RPMI8226 (cell line): ENCODE measurements around the gene SOX6.
"Not testable (repeated sequence)": the region's sequence is repeated elsewhere in the genome, so short reads cannot be mapped to it uniquely, and the experiment has no call there.

Experiments used
- DNase-seq: peaks from one replicate; pipeline ENCODE4 v3.0.0-alpha.2; 2015

The SOX6 gene

GRCh38 chr11:16087886-16088285, 268.5 kb downstream of the SOX6 start:
- DNase-seq: no peak

- no peak for DNase-seq
Observed at GRCh38 chr11:16086229-16086819, 270.0 kb downstream of the SOX6 start.

- DNase-seq: no peak
Observed at GRCh38 chr11:16082095-16083055, 274.0 kb downstream of the SOX6 start.

GRCh38 chr11:16081382-16082094, 274.8 kb downstream of the SOX6 start:
- no peak for DNase-seq

- no peak for DNase-seq
Observed at GRCh38 chr11:16080688-16081381, 275.5 kb downstream of the SOX6 start.

- DNase-seq: no peak
Observed at GRCh38 chr11:16078936-16079335, 277.4 kb downstream of the SOX6 start.

- DNase-seq: no peak
Observed at GRCh38 chr11:16070573-16070972, 285.8 kb downstream of the SOX6 start.

GRCh38 chr11:16067268-16067667, 289.1 kb downstream of the SOX6 start:
- not testable (repeated sequence) for DNase-seq

- DNase-seq: no peak
Observed at GRCh38 chr11:16059332-16059731, 297.0 kb downstream of the SOX6 start.

GRCh38 chr11:16058671-16059070, 297.7 kb downstream of the SOX6 start:
- DNase-seq: no peak

- DNase-seq: no peak
Observed at GRCh38 chr11:16052750-16053149, 303.6 kb downstream of the SOX6 start.

- DNase-seq: no peak
Observed at GRCh38 chr11:16049611-16050010, 306.7 kb downstream of the SOX6 start.

- no peak for DNase-seq
Observed at GRCh38 chr11:16047073-16047472, 309.3 kb downstream of the SOX6 start.

- DNase-seq: no peak
Observed at GRCh38 chr11:16043617-16044016, 312.7 kb downstream of the SOX6 start.

GRCh38 chr11:16041207-16041606, 315.1 kb downstream of the SOX6 start:
- no peak for DNase-seq

- no peak for DNase-seq
Observed at GRCh38 chr11:16040151-16040550, 316.2 kb downstream of the SOX6 start.

- DNase-seq: no peak
Observed at GRCh38 chr11:16037179-16037578, 319.2 kb downstream of the SOX6 start.

- DNase-seq: no peak
Observed at GRCh38 chr11:16036218-16036617, 320.1 kb downstream of the SOX6 start.

- no peak for DNase-seq
Observed at GRCh38 chr11:16034074-16034473, 322.3 kb downstream of the SOX6 start.

GRCh38 chr11:16032974-16033373, 323.4 kb downstream of the SOX6 start:
- no peak for DNase-seq

- DNase-seq: no peak
Observed at GRCh38 chr11:16031210-16031609, 325.1 kb downstream of the SOX6 start.

- DNase-seq: no peak
Observed at GRCh38 chr11:16030664-16031063, 325.7 kb downstream of the SOX6 start.

GRCh38 chr11:16029151-16029550, 327.2 kb downstream of the SOX6 start:
- DNase-seq: not testable (repeated sequence)
